DMS53 (cell line): Measurements from ENCODE around the gene WDR20.
"Not testable (repeated sequence)": the region's sequence is repeated elsewhere in the genome, so short reads cannot be mapped to it uniquely, and the experiment has no call there.

ENCODE experiments used
- DNase-seq: peaks from one replicate; lab custom pipeline; 2025; lab: John Stamatoyannopoulos, UW

WDR20 gene

GRCh38 chr14:102171173-102172020 is 31.7 kb downstream of the WDR20 start:
- no peak for DNase-seq

- DNase-seq, result not testable (repeated sequence)
These were observed 32.2 kb downstream of the WDR20 start for GRCh38 chr14:102172021-102172272.

GRCh38 chr14:102172721-102173120 is 33.0 kb downstream of the WDR20 start:
- DNase-seq, result not testable (repeated sequence)

- no peak for DNase-seq
These were observed 37.5 kb downstream of the WDR20 start for GRCh38 chr14:102177161-102177560.

GRCh38 chr14:102178806-102179205 is 39.1 kb downstream of the WDR20 start:
- no peak for DNase-seq

GRCh38 chr14:102180248-102180998 is 40.7 kb downstream of the WDR20 start:
- DNase-seq, result no peak

- DNase-seq, result no peak
These were observed 41.5 kb downstream of the WDR20 start for GRCh38 chr14:102181187-102181586.

- DNase-seq, result no peak
These were observed 42.5 kb downstream of the WDR20 start for GRCh38 chr14:102182190-102182589.

GRCh38 chr14:102182936-102183619 is 43.4 kb downstream of the WDR20 start:
- DNase-seq, result no peak

GRCh38 chr14:102183886-102184285 is 44.2 kb downstream of the WDR20 start:
- no peak for DNase-seq

GRCh38 chr14:102184316-102185035 is 44.8 kb downstream of the WDR20 start:
- no peak for DNase-seq

- DNase-seq, result peak; percentile 88
These were observed 45.7 kb downstream of the WDR20 start for GRCh38 chr14:102185360-102185759.

- no peak for DNase-seq
These were observed 47.3 kb downstream of the WDR20 start for GRCh38 chr14:102187044-102187443.

GRCh38 chr14:102187568-102188001 is 47.9 kb downstream of the WDR20 start:
- DNase-seq, result no peak

GRCh38 chr14:102188187-102188586 is 48.5 kb downstream of the WDR20 start:
- DNase-seq, result no peak

- DNase-seq, result no peak
These were observed 50.2 kb downstream of the WDR20 start for GRCh38 chr14:102189874-102190273.

GRCh38 chr14:102192840-102193502 is 53.3 kb downstream of the WDR20 start:
- DNase-seq, result no peak

- no peak for DNase-seq
These were observed 55.2 kb downstream of the WDR20 start for GRCh38 chr14:102194856-102195255.

- DNase-seq, result no peak
These were observed 55.7 kb downstream of the WDR20 start for GRCh38 chr14:102195446-102195845.

GRCh38 chr14:102196039-102196901 is 56.6 kb downstream of the WDR20 start:
- DNase-seq, result no peak

- no peak for DNase-seq
These were observed 57.2 kb downstream of the WDR20 start for GRCh38 chr14:102196902-102197230.
